ENCODE data around the gene NOS3. TPM values are rescaled to one million over a fixed set of nuclear protein-coding genes. Genes with fewer than 3 reads are reported as not detected.

Gene NOS3
- total and polyA plus RNA-seq, 2 donors (not counting 3 experiments of a cell fraction or from before 2014, with no cell fraction given) = 82.8 to 95.1 TPM

- FAIRE-seq = no peak
- H2AFZ ChIP-seq (ENCODE audit: low read depth, low read length) = no peak overlapping the region
- H3K4me2 ChIP-seq (ENCODE audit: insufficient read depth, low read length) = no peak overlapping the region
- no peak overlapping the region for H3K9ac ChIP-seq (replicated peaks; ENCODE audit: extremely low read depth, insufficient read depth, low read length)
- no peak for DNase-seq (ENCODE audit: low read depth, low spot score)
- intact Hi-C loops (cut with micrococcal nuclease) = no loop called here
- CTCF ChIA-PET = interaction anchor here (1.0 to 1.6 kb wide), 2 partner anchors 17 kb away, joined by 3 to 6 read pairs; no protein-coding TSS in a partner anchor
- H3K4me1 ChIP-seq (ENCODE audit: control insufficient read depth, extremely low read depth, insufficient read depth, low read length) = peaks cover 31% of the 10 kb centered on the region
- peaks cover 0 to 45% of the 10 kb centered on the region in 2 experiments for H3K36me3 ChIP-seq (ENCODE audit: control insufficient read depth in 2 of 2, extremely low read depth in 1 of 2, insufficient read depth in 2 of 2, low read length in 2 of 2)
- TF ChIP-seq EZH2 (IDR thresholded peaks at IDR 0.05; ENCODE audit: borderline replicate concordance, low read depth, low read length, severe bottlenecking) = no peak
- TF ChIP-seq FOS (IDR thresholded peaks at IDR 0.05; ENCODE audit: borderline replicate concordance, insufficient read depth, low read length) = no peak
- TF ChIP-seq POLR2A (IDR thresholded peaks at IDR 0.05; ENCODE audit: low read depth, low read length) = no peak
- no peak for TF ChIP-seq POLR2AphosphoS5 (IDR thresholded peaks at IDR 0.05; ENCODE audit: insufficient read depth, low read depth, low read length)
- TF ChIP-seq JUN (IDR thresholded peaks at IDR 0.05; ENCODE audit: borderline replicate concordance, insufficient read depth, insufficient read length, low read depth) = no peak
- TF ChIP-seq MYC (IDR thresholded peaks at IDR 0.05; ENCODE audit: low read depth, low read length) = no peak
- TF ChIP-seq MAX (IDR thresholded peaks at IDR 0.05; ENCODE audit: insufficient read depth, insufficient read length) = no peak
- no peak for TF ChIP-seq CTCF (IDR thresholded peaks at IDR 0.05; ENCODE audit: extremely low read depth in 1 of 2, insufficient read depth in 1 of 2, low read depth in 1 of 2, low read length in 2 of 2)
- TF ChIP-seq GATA2 (IDR thresholded peaks at IDR 0.05; ENCODE audit: insufficient read depth, insufficient read length, low read depth, low read length) = no peak
- no peak overlapping the region for H3K4me3 ChIP-seq (replicated peaks in 1 of 3; ENCODE audit: insufficient read depth in 1 of 3, low read depth in 1 of 3, low read length in 3 of 3)
- no peaks in the 10 kb centered on the region for H3K9me1 ChIP-seq (replicated peaks; ENCODE audit: control insufficient read depth, extremely low read depth, insufficient read depth, low read length)
- no peaks in the 10 kb centered on the region for H3K27me3 ChIP-seq (ENCODE audit: control insufficient read depth in 2 of 2, insufficient read depth in 2 of 2, low read length in 2 of 2)
- H4K20me1 ChIP-seq (replicated peaks; ENCODE audit: control insufficient read depth, extremely low read depth, insufficient read depth, low read length) = no peaks in the 10 kb centered on the region
- BruUV-seq (replicated peaks) = no TSS peak
- POLR2A ChIA-PET = no interaction called here
- no peaks in the 10 kb centered on the region for H3K79me2 ChIP-seq (ENCODE audit: control insufficient read depth, insufficient read depth, low read length)
- H3K9me3 ChIP-seq (replicated peaks; ENCODE audit: control insufficient read depth, insufficient read depth, low read length) = no peaks in the 10 kb centered on the region
- dilution Hi-C loops (cut with MboI; ENCODE audit: extremely low pct_ligation_motif_present, low sequenced_read_pairs) = no loop called here
- no peak overlapping the region for H3K27ac ChIP-seq (ENCODE audit: insufficient read depth, low read depth, low read length)
These were observed 10.7 kb downstream of the NOS3 start for GRCh38 chr7:151001546-151001945.
